H1 (cell line): Measurements from ENCODE around the gene ZNF586. TPM values are rescaled to one million over a fixed set of nuclear protein-coding genes. Genes with fewer than 3 reads are reported as not detected.

Experiments used
- CTCF ChIA-PET: fragments of 300-600 bp; sonication (Branson Sonifier 250); formaldehyde crosslinking; loops from one replicate; lab custom pipeline; 2021; ENCODE audit not compliant: partially characterized antibody; lab: Charles Lee
- POLR2A ChIA-PET: fragments of 300-600 bp; sonication (Branson Sonifier 250); formaldehyde crosslinking; loops from one replicate; lab custom pipeline; 2021; ENCODE audit warnings: inconsistent platforms; ENCODE audit not compliant: partially characterized antibody; lab: Charles Lee
- DNase-seq, 2 experiments: peaks; one replicate each; pipeline versions ENCODE4 v3.0.0 to v3.0.0-alpha.2; 2010 to 2022; ENCODE audit warnings: low spot score in 2 of 2, low read depth in 1 of 2, mixed read lengths in 1 of 2
- FAIRE-seq: peaks from 2 replicates; lab custom pipeline; 2011; peaks lifted over from hg19 to GRCh38; lab: Jason Lieb, UNC
- H2AFZ ChIP-seq: 2 replicates; pipeline ENCODE4 v1.8.1; 2012; ENCODE audit warnings: low read length, inconsistent platforms
- H2AK5ac ChIP-seq: 2 replicates; pipeline ENCODE4 v1.6.1; 2013; ENCODE audit warnings: low read depth, low read length
- H2BK120ac ChIP-seq: replicated peaks from 2 replicates; pipeline ENCODE3; 2013; ENCODE audit warnings: low read depth, low read length, inconsistent platforms
- H2BK12ac ChIP-seq: 2 replicates; pipeline ENCODE4 v1.6.1; 2013; ENCODE audit warnings: low read depth, low read length
- H2BK15ac ChIP-seq: 2 replicates; pipeline ENCODE4 v1.6.1; 2013; ENCODE audit warnings: low read length
- H2BK20ac ChIP-seq: 2 replicates; pipeline ENCODE4 v1.6.1; 2013; ENCODE audit warnings: low read length
- H2BK5ac ChIP-seq: 2 replicates; pipeline ENCODE4 v1.6.1; 2013; ENCODE audit warnings: low read depth, low read length
- H3K14ac ChIP-seq: 2 replicates; pipeline ENCODE4 v1.6.1; 2013; ENCODE audit warnings: inconsistent platforms; ENCODE audit not compliant: insufficient read length
- H3K18ac ChIP-seq: 2 replicates; pipeline ENCODE4 v1.6.1; 2013; ENCODE audit warnings: low read length; ENCODE audit errors: extremely low read depth
- H3K23ac ChIP-seq: 2 replicates; pipeline ENCODE4 v1.6.1; 2013; ENCODE audit warnings: inconsistent platforms; ENCODE audit not compliant: insufficient read length
- H3K23me2 ChIP-seq: 2 replicates; pipeline ENCODE4 v1.6.1; 2013; ENCODE audit warnings: low read depth, low read length
- H3K27ac ChIP-seq: 2 replicates; pipeline ENCODE4 v1.6.1; 2011; ENCODE audit warnings: low read depth, low read length, inconsistent platforms
- H3K27me3 ChIP-seq, 4 experiments: replicated peaks in 1 of 4; 1 replicate in 1 of 4; 2 replicates in 3 of 4; pipeline versions ENCODE4 v1.6.1 to v1.8.1; 2011 to 2013; ENCODE audit warnings: low read length in 3 of 4, mild to moderate bottlenecking in 3 of 4, inconsistent platforms in 2 of 4, mixed read lengths in 2 of 4, moderate library complexity in 1 of 4; ENCODE audit not compliant: control insufficient read depth in 3 of 4, insufficient read depth in 3 of 4; ENCODE audit errors: extremely low read depth in 1 of 4
- H3K36me3 ChIP-seq, 4 experiments: 2 replicates each; pipeline versions ENCODE4 v1.6.1 to v1.8.1; 2011 to 2013; ENCODE audit warnings: mild to moderate bottlenecking in 4 of 4, low read length in 3 of 4, moderate library complexity in 2 of 4, control low read depth in 1 of 4, inconsistent platforms in 1 of 4; ENCODE audit not compliant: insufficient read depth in 4 of 4, control insufficient read depth in 2 of 4
- H3K4ac ChIP-seq: replicated peaks from 2 replicates; pipeline ENCODE3; 2013; ENCODE audit warnings: low read length, low read depth, mixed read lengths, inconsistent platforms; ENCODE audit not compliant: insufficient read length
- H3K4me1 ChIP-seq, 4 experiments: replicated peaks in 1 of 4; 1 replicate in 1 of 4; 2 replicates in 3 of 4; pipeline versions ENCODE4 v1.6.1 to v1.8.1; 2011 to 2013; ENCODE audit warnings: low read length in 3 of 4, inconsistent platforms in 2 of 4, mixed read lengths in 1 of 4; ENCODE audit not compliant: insufficient read depth in 4 of 4, control insufficient read depth in 3 of 4
- H3K4me2 ChIP-seq, 2 experiments: 2 replicates each; pipeline versions ENCODE4 v1.6.1 to v1.8.1; 2011 to 2013; ENCODE audit warnings: low read depth in 2 of 2, low read length in 2 of 2, control low read depth in 1 of 2, inconsistent platforms in 1 of 2, mild to moderate bottlenecking in 1 of 2; ENCODE audit not compliant: insufficient read depth in 1 of 2
- H3K4me3 ChIP-seq, 4 experiments: fragments of 200-600, 300-600 bp in 1 of 4; sonication (generic), shearing (Covaris generic), sonication (Bioruptor Twin) in 1 of 4; 2 replicates each; pipeline versions ENCODE4 v1.5.1 to v1.8.1; 2011 to 2016; ENCODE audit warnings: low read length in 4 of 4, low read depth in 3 of 4, control low read depth in 2 of 4, inconsistent platforms in 2 of 4, mild to moderate bottlenecking in 2 of 4, mixed read lengths in 1 of 4, moderate library complexity in 1 of 4; ENCODE audit not compliant: insufficient read depth in 2 of 4; ENCODE audit errors: extremely low read depth in 1 of 4
- H3K56ac ChIP-seq: replicated peaks from 2 replicates; pipeline ENCODE3; 2013; ENCODE audit warnings: low read depth, mild to moderate bottlenecking, mixed read lengths, low read length, inconsistent platforms; ENCODE audit not compliant: insufficient read length
- H3K79me1 ChIP-seq: 2 replicates; pipeline ENCODE4 v1.6.1; 2013; ENCODE audit warnings: low read depth, low read length, control low read depth
- H3K79me2 ChIP-seq, 2 experiments: 2 replicates each; pipeline versions ENCODE4 v1.6.1 to v1.8.1; 2012 to 2013; ENCODE audit warnings: low read length in 2 of 2, mild to moderate bottlenecking in 2 of 2, inconsistent platforms in 1 of 2; ENCODE audit not compliant: insufficient read depth in 2 of 2, control insufficient read depth in 1 of 2
- H3K9ac ChIP-seq, 4 experiments: replicated peaks in 1 of 4; 1 replicate in 1 of 4; 2 replicates in 3 of 4; pipeline versions ENCODE4 v1.6.1 to v1.8.1; 2011 to 2013; ENCODE audit warnings: low read depth in 3 of 4, low read length in 3 of 4, control low read depth in 2 of 4, mild to moderate bottlenecking in 2 of 4, moderate library complexity in 2 of 4, inconsistent platforms in 1 of 4; ENCODE audit errors: extremely low read depth in 1 of 4
- H3K9me3 ChIP-seq, 2 experiments: 2 replicates each; pipeline versions ENCODE4 v1.6.1 to v1.8.1; 2012 to 2013; ENCODE audit warnings: mild to moderate bottlenecking in 2 of 2, moderate library complexity in 2 of 2, control low read depth in 1 of 2, inconsistent platforms in 1 of 2, low read depth in 1 of 2, low read length in 1 of 2, mixed read lengths in 1 of 2; ENCODE audit not compliant: insufficient read depth in 2 of 2
- H4K20me1 ChIP-seq, 2 experiments: replicated peaks in 1 of 2; 2 replicates each; pipeline versions ENCODE3 to v1.8.1; 2011 to 2013; ENCODE audit warnings: inconsistent platforms in 2 of 2, low read length in 2 of 2, mild to moderate bottlenecking in 1 of 2; ENCODE audit not compliant: insufficient read depth in 2 of 2, control insufficient read depth in 1 of 2
- H4K5ac ChIP-seq: 2 replicates; pipeline ENCODE4 v1.6.1; 2013; ENCODE audit warnings: low read length, low read depth, mixed read lengths, inconsistent platforms; ENCODE audit not compliant: insufficient read length
- H4K8ac ChIP-seq: 2 replicates; pipeline ENCODE4 v1.8.0; 2013; ENCODE audit warnings: mild to moderate bottlenecking, moderate library complexity, low read length, inconsistent platforms; ENCODE audit not compliant: insufficient read depth; ENCODE audit errors: extremely low read depth
- H4K91ac ChIP-seq: replicated peaks from 2 replicates; pipeline ENCODE3; 2013; ENCODE audit warnings: low read length, mixed read lengths, inconsistent platforms; ENCODE audit not compliant: insufficient read length
- ASH2L ChIP-seq: fragments of 200-600, 300-600 bp; sonication (generic); IDR thresholded peaks from one replicate; pipeline ENCODE4 v1.7.1; 2017; ENCODE audit warnings: low read length
- BACH1 ChIP-seq: IDR thresholded peaks from 2 replicates; pipeline ENCODE4 v1.6.1; 2012; ENCODE audit warnings: low read length, improper control_type of control experiment
- CHD1 ChIP-seq: IDR thresholded peaks from 2 replicates; pipeline ENCODE4 v1.6.1; 2012; ENCODE audit warnings: low read depth, low read length, improper control_type of control experiment
- CREB1 ChIP-seq: IDR thresholded peaks from 2 replicates; pipeline ENCODE4 v1.6.1; 2012; ENCODE audit warnings: inconsistent platforms
- GTF2F1 ChIP-seq: IDR thresholded peaks from 2 replicates; pipeline ENCODE4 v1.6.1; 2012; ENCODE audit warnings: low read depth, low read length, improper control_type of control experiment, borderline replicate concordance
- NRF1 ChIP-seq: IDR thresholded peaks from 2 replicates; pipeline ENCODE4 v1.6.1; 2011; ENCODE audit warnings: mild to moderate bottlenecking, low read depth, low read length, improper control_type of control experiment
- POLR2A ChIP-seq, 2 experiments: IDR thresholded peaks; 1 replicate in 1 of 2; 2 replicates in 1 of 2; pipeline ENCODE4 v1.6.1; 2011; ENCODE audit warnings: low read depth in 2 of 2, low read length in 2 of 2, mild to moderate bottlenecking in 2 of 2; ENCODE audit errors: control extremely low read depth in 1 of 2
- RFX5 ChIP-seq: IDR thresholded peaks from 2 replicates; pipeline ENCODE4 v1.6.1; 2011; ENCODE audit warnings: low read depth, low read length, improper control_type of control experiment, borderline replicate concordance
- RXRA ChIP-seq: IDR thresholded peaks from 2 replicates; pipeline ENCODE4 v1.6.1; 2011; ENCODE audit warnings: low read depth, mild to moderate bottlenecking, low read length, moderate library complexity; ENCODE audit not compliant: insufficient read depth
- SIRT6 ChIP-seq: IDR thresholded peaks from one replicate; pipeline ENCODE4 v1.7.1; 2012; ENCODE audit warnings: low read length, inconsistent platforms
- SIX5 ChIP-seq: IDR thresholded peaks from 2 replicates; pipeline ENCODE4 v1.6.1; 2011; ENCODE audit warnings: mild to moderate bottlenecking, low read depth, low read length
- SP4 ChIP-seq: IDR thresholded peaks from 2 replicates; pipeline ENCODE4 v1.6.1; 2012; ENCODE audit warnings: low read length, inconsistent platforms
- SUZ12 ChIP-seq: fragments of 200-600 bp; sonication (generic); IDR thresholded peaks from 2 replicates; pipeline ENCODE4 v1.6.1; 2012; ENCODE audit warnings: mild to moderate bottlenecking, inconsistent platforms, low read length, moderate library complexity, mixed read lengths
- TBP ChIP-seq: IDR thresholded peaks from 2 replicates; pipeline ENCODE4 v1.6.1; 2011; ENCODE audit warnings: low read depth, low read length, improper control_type of control experiment
- TCF12 ChIP-seq: IDR thresholded peaks from 2 replicates; pipeline ENCODE4 v1.6.1; 2011; ENCODE audit warnings: low read depth, mild to moderate bottlenecking, low read length
- ZNF274 ChIP-seq: IDR thresholded peaks from 2 replicates; pipeline ENCODE4 v1.7.0; 2012; ENCODE audit warnings: low read length, borderline replicate concordance; ENCODE audit errors: extremely low read depth
- WGBS, 2 experiments: shearing (Covaris generic) in 1 of 2; methylation state at CpG; one replicate each; pipeline versions ENCODE4 v1.1.6 to v1.1.7; 2013 to 2015; ENCODE audit warnings: low lambda C conversion rate in 2 of 2, mixed read lengths in 2 of 2, inconsistent platforms in 1 of 2, low coverage in 1 of 2, missing lambda C conversion rate in 1 of 2; ENCODE audit not compliant: insufficient replicate concordance in 2 of 2, insufficient coverage in 1 of 2, insufficient read length in 1 of 2; ENCODE audit errors: extremely low coverage in 1 of 2, missing lambda C conversion rate in 1 of 2; 5-methylcytosine and 5-hydroxymethylcytosine counted together
- polyA plus RNA-seq, 7 experiments: library from polyadenylated mRNA; depleted of rRNA in 3 of 7; stranded (reverse) in 5 of 7; unstranded in 2 of 7; fragments of >200 nt in 5 of 7; fragments of 200-250 nt in 2 of 7; gene quantifications; 1 replicate in 5 of 7; 2 replicates in 1 of 7; 4 replicates in 1 of 7; pipeline versions ENCODE4 v1.2.1 to v1.2.3, GENCODE V29; 2011 to 2013; ENCODE audit warnings: missing spikeins in 2 of 7, mixed read lengths in 2 of 7
- total RNA-seq: library from RNA; stranded (reverse); fragmentation: NEBNext Ultra II Directional; extraction: Animal tissue kit (Norgen Biotek cat#: 25700); gene quantifications from 2 replicates; pipeline ENCODE4 v1.2.1, GENCODE V29; 2021

ZNF586 gene
- total and polyA plus RNA-seq, 2 of the 8 experiments (the other 6 are each of a cell fraction or from before 2014, with no cell fraction given): 8.1 to 15.5 TPM

- POLR2A ChIA-PET: interaction anchor here (0.5 to 5.6 kb wide), 3 partner anchors 13 to 101 kb away, joined by 3 to 35 read pairs (median 3); no protein-coding TSS in a partner anchor
Observed at GRCh38 chr19:57816652-57817051, 47.2 kb downstream of the ZNF586 start.

More at GRCh38 chr19:57816652-57817051, 47.2 kb downstream of the ZNF586 start:
- H3K4me1 ChIP-seq: peaks cover 3 to 7% (median 5%) of the 10 kb centered on the region in 4 experiments
- no peaks in the 10 kb centered on the region for H3K27me3 ChIP-seq
- TF ChIP-seq SP4 (no peak), SIRT6 (no peak), BACH1 (no peak), NRF1 (no peak), TCF12 (no peak), ZNF274 (no peak), RXRA (no peak), CREB1 (no peak), SIX5 (no peak), SUZ12 (no peak), GTF2F1 (no peak), CHD1 (no peak), RFX5 (no peak), POLR2A (IDR thresholded peaks at IDR 0.05; ENCODE audit: control extremely low read depth in 1 of 2, low read depth in 2 of 2, low read length in 2 of 2) (no peak), TBP (no peak), ASH2L (no peak)
- H3K36me3 ChIP-seq: peaks cover 2 to 11% (median 5%) of the 10 kb centered on the region in 4 experiments; a peak in 5 of 8 replicates
- no peak overlapping the region for H3K4ac ChIP-seq
- no peak overlapping the region for H2BK15ac ChIP-seq
- DNase-seq: no peak
- H3K14ac ChIP-seq: no peak overlapping the region
- WGBS, 2 experiments: 88% methylated on average over 7 of the region's 7 CpGs; no CpG with 5 or more reads in 1 of the 2 experiments
- no peak overlapping the region for H2AFZ ChIP-seq
- H3K9me3 ChIP-seq: no peaks in the 10 kb centered on the region
- no peak overlapping the region for H2AK5ac ChIP-seq
- peaks cover 7% of the 10 kb centered on the region for H3K23me2 ChIP-seq
- H4K20me1 ChIP-seq: peaks cover 0 to 10% of the 10 kb centered on the region in 2 experiments
- no peak overlapping the region for H4K8ac ChIP-seq
- H3K23ac ChIP-seq: no peak overlapping the region
- H3K4me2 ChIP-seq: no peak overlapping the region
- CTCF ChIA-PET: interaction anchor here (0.7 kb wide), 1 partner anchor 99 kb away, joined by 3 read pairs; no protein-coding TSS in a partner anchor
- H3K4me3 ChIP-seq: no peak overlapping the region
- no peak overlapping the region for H3K56ac ChIP-seq
- H3K79me2 ChIP-seq: peaks cover 5 to 29% of the 10 kb centered on the region in 2 experiments; a peak in 3 of 4 replicates
- no peak overlapping the region for H4K5ac ChIP-seq
- H2BK5ac ChIP-seq: no peak overlapping the region
- peaks cover 4% of the 10 kb centered on the region; the same call in 1 of the 2 replicates for H3K79me1 ChIP-seq
- no peak overlapping the region for H3K27ac ChIP-seq
- no peak overlapping the region for H2BK120ac ChIP-seq
- H4K91ac ChIP-seq: no peak overlapping the region
- FAIRE-seq: no peak
- H3K18ac ChIP-seq: no peak overlapping the region
- no peak overlapping the region for H2BK20ac ChIP-seq
- no peak overlapping the region for H3K9ac ChIP-seq
- no peak overlapping the region for H2BK12ac ChIP-seq
